AG08396 (cell line): ENCODE results near the gene LRAT.
A peak's percentile ranks its signal among the peaks of the same experiment; 100 is the strongest.

ENCODE experiments used
- DNase-seq: peaks from one replicate; pipeline ENCODE4 v3.0.0; 2012; ENCODE audit warnings: low spot score, mixed read lengths

Gene LRAT

DNA sequence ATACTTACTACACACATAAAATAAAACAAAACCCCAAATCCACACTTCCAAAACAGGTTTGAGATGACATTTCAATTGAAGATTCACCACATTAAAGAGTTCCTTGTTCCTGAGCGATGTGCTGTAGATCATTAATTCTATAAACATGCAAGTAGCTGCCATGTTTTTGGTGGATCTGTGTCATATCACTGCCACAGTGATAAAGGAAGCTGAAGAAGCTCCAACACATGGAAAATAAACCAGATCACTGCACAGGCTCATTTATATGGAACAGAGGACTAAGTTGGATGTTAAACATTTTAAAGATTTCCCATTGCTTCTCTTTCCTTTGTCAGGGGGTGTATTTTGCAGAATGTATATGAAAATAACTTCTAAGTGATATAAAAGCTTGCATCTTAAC, 34.5 kb downstream of the LRAT start:
- DNase-seq: no peak

DNA sequence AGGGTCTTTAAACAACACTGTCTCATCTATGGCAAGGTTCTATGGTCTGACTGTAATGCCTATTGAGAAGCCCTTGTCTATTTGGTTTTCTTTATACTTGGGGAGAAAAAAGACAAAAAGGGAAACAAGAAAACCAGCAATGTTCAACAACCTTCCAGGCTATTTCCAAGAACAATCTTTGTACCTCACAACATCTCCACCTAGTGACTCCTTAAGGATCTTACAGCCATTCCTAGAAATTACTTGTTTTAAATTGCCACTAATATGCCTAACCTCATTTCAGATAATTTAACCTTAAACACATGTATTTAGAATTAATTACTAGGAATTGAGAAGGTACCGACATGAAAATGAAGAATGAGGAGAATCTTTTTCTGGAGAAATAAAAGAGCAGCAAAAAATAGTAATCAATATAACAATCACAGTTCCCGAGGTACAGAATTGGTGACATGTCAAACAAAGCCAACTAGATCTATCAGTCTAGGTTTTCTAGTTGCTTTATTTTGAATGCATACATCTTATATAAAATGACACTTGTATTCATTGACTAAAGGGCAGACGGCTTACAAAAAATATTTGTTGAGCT, 35.7 kb downstream of the LRAT start:
- DNase-seq: peak; percentile 48

GRCh38 chr4:154781126-154781982, 37.6 kb downstream of the LRAT start, which contains the start of gene RBM46:
Gene RBM46 (plus strand): TSS chr4:154781272. CDS start chr4:154796753, 15,481 bp downstream.
- DNase-seq: no peak

DNA sequence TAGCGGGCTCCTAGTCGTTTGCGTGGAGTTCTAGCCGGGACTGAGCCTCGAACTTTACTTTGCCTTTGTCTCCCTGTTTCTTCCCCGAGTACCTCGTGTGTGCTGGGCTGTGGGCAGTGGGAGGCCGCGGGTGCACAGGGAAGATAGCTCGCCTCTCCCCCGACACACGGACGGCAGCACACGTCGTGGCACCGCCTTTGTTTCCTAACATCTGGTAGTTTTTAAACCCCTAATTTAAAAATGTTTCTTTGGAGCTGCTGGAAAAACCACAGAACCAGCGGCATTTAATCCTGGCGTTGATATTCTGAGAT, 38.1 kb downstream of the LRAT start:
- no peak for DNase-seq
